Muscle of back (tissue), 13 donors: ENCODE data around the gene ULBP2. TPM values are rescaled to one million over a fixed set of nuclear protein-coding genes. Genes with fewer than 3 reads are reported as not detected.

ENCODE experiments used
- DNase-seq, 3 donors: peaks; one replicate each; pipeline versions ENCODE4 v3.0.0 to v3.0.0-alpha.2; 2013
- long read RNA-seq, 9 donors: transcript quantifications; one replicate each; lab custom pipeline, GENCODE V29; 2026
- polyA plus RNA-seq, 10 donors: library from polyadenylated mRNA; unstranded; fragments of 120-200 nt; gene quantifications; one replicate each; pipeline ENCODE4 v1.2.1, GENCODE V29; 2013; ENCODE audit not compliant: insufficient read length in 10 of 10

The ULBP2 gene
- polyA plus RNA-seq, result under 1 TPM; 0.12 to 0.81 (median 0.44) TPM
- long read RNA-seq, donor 1, result 0 reads
- long read RNA-seq, donor 2, result 0 reads
- long read RNA-seq, donor 3, result 0 reads
- long read RNA-seq, donor 4, partial matches to known transcripts, result 0 of 1 reads
- long read RNA-seq, donor 4, other reads (novel, unspliced or antisense), result 0 of 1 reads
- long read RNA-seq, donor 5, partial matches to known transcripts, result 0 of 1 reads
- long read RNA-seq, donor 5, other reads (novel, unspliced or antisense), result 0 of 1 reads
- long read RNA-seq, donor 6, partial matches to known transcripts, result 0 of 1 reads
- long read RNA-seq, donor 6, other reads (novel, unspliced or antisense), result 0 of 1 reads
- long read RNA-seq, donor 7, result 0 reads
- long read RNA-seq, donor 8, result 0 reads
- long read RNA-seq, donor 9, result 0 reads

- DNase-seq, result peak; percentile 87 to 93 (median 93)
Measured at GRCh38 chr6:149941583-149942460, at the start of gene ULBP2. ULBP2 (plus strand) TSS chr6:149942014; CDS start chr6:149942073, 59 bp downstream.

- peak; percentile 41 to 76 (median 75) for DNase-seq
Measured at GRCh38 chr6:149895048-149895590, 46.7 kb upstream of the ULBP2 start.

GRCh38 chr6:149895833-149896271 lies 46.0 kb upstream of the ULBP2 start:
- peak in 2 of 3 donors; percentile 20 to 33 for DNase-seq

- no peak for DNase-seq
Measured at GRCh38 chr6:149896491-149896890, 45.3 kb upstream of the ULBP2 start.

- DNase-seq, result peak; percentile 64 to 83 (median 80)
Measured at GRCh38 chr6:149897015-149897697, 44.7 kb upstream of the ULBP2 start.

GRCh38 chr6:149897855-149898744 lies 43.7 kb upstream of the ULBP2 start, which contains the start of gene RAET1E:
RAET1E (minus strand) TSS chr6:149898113; CDS start chr6:149890901, 7,212 bp downstream.
- DNase-seq, result no peak

- DNase-seq, result no peak
Measured at GRCh38 chr6:149898966-149899365, 42.8 kb upstream of the ULBP2 start.

- DNase-seq, result no peak
Measured at GRCh38 chr6:149899486-149899885, 42.3 kb upstream of the ULBP2 start.

GRCh38 chr6:149899926-149900619 lies 41.7 kb upstream of the ULBP2 start:
- DNase-seq, result no peak

- DNase-seq, result no peak
Measured at GRCh38 chr6:149900620-149901443, 41.0 kb upstream of the ULBP2 start.

- DNase-seq, result no peak
Measured at GRCh38 chr6:149901444-149902140, 40.2 kb upstream of the ULBP2 start.

GRCh38 chr6:149903938-149904611 lies 37.7 kb upstream of the ULBP2 start:
- DNase-seq, result no peak

- no peak for DNase-seq
Measured at GRCh38 chr6:149904661-149905370, 37.0 kb upstream of the ULBP2 start.

GRCh38 chr6:149905371-149905910 lies 36.4 kb upstream of the ULBP2 start:
- no peak for DNase-seq

- no peak for DNase-seq
Measured at GRCh38 chr6:149905911-149906371, 35.9 kb upstream of the ULBP2 start.

GRCh38 chr6:149906405-149906804 lies 35.4 kb upstream of the ULBP2 start:
- no peak for DNase-seq

GRCh38 chr6:149907317-149907716 lies 34.5 kb upstream of the ULBP2 start:
- DNase-seq, result no peak
